HCT116 (cell line): ENCODE data around the gene VTI1A. TPM values are rescaled to one million over a fixed set of nuclear protein-coding genes. Genes with fewer than 3 reads are reported as not detected.

ENCODE experiments used
- ATAC-seq: fragments of 200-7000 bp; cut with Tn5 transposase; 2 replicates; pipeline ENCODE4 v1.9.1; 2020; ENCODE audit warnings: mild to moderate bottlenecking, moderate library complexity
- BruUV-seq: library from RNA; stranded (reverse); fragments of 400-500 nt; replicated peaks from 2 replicates; lab custom pipeline; 2021; lab: Mats Ljungman, UMichigan
- CTCF ChIA-PET: fragments of 300-600 bp; sonication (Branson Sonifier 250); formaldehyde crosslinking; loops from one replicate; lab custom pipeline; 2021; ENCODE audit warnings: antibody characterized with exemption; lab: Charles Lee
- POLR2A ChIA-PET: fragments of 300-600, 350-600 bp; sonication (Branson Sonifier 250); formaldehyde crosslinking; loops from one replicate; lab custom pipeline; 2021; ENCODE audit warnings: antibody characterized with exemption; lab: Charles Lee
- RAD21 ChIA-PET, 2 experiments: fragments of 300-600 bp; sonication (Branson Sonifier 250); formaldehyde crosslinking; loops; one replicate each; lab custom pipeline; 2023; ENCODE audit warnings: low total read pairs in 2 of 2; ENCODE audit not compliant: uncharacterized antibody in 2 of 2, unreplicated experiment in 2 of 2, low non-redundant PET in 1 of 2; lab: Charles Lee
- DNase-seq: peaks from one replicate; pipeline ENCODE4 v3.0.0-alpha.2; 2010; ENCODE audit warnings: low read depth, low spot score
- H2AFZ ChIP-seq: fragments of 200-600 bp; shearing (Covaris generic), sonication (generic); 2 replicates; pipeline ENCODE4 v1.6.1; 2017; ENCODE audit warnings: low read depth, mixed run types, mixed read lengths, antibody characterized with exemption, low read length; ENCODE audit not compliant: poor library complexity, severe bottlenecking
- H3K27ac ChIP-seq: 2 replicates; pipeline ENCODE4 v1.5.1; 2012; ENCODE audit warnings: low read depth, low read length
- H3K27me3 ChIP-seq: fragments of 200-600 bp; sonication (generic); 2 replicates; pipeline ENCODE4 v1.6.1; 2016; ENCODE audit warnings: mixed run types, low read length, mixed read lengths; ENCODE audit not compliant: insufficient read depth
- H3K36me3 ChIP-seq, 2 experiments: fragments of 200-500 bp in 1 of 2; fragments of 200-600 bp in 1 of 2; sonication (Bioruptor generic) in 1 of 2; sonication (generic) in 1 of 2; 2 replicates each; pipeline versions ENCODE4 v1.5.1 to v1.6.1; 2014 to 2016; ENCODE audit warnings: low read length in 2 of 2, inconsistent platforms in 1 of 2, mixed read lengths in 1 of 2, mixed run types in 1 of 2; ENCODE audit not compliant: insufficient read depth in 2 of 2, control insufficient read depth in 1 of 2
- H3K4me1 ChIP-seq, 2 experiments: fragments of 200-600 bp in 1 of 2; sonication (generic) in 1 of 2; 2 replicates each; pipeline versions ENCODE4 v1.5.1 to v1.6.1; 2012 to 2017; ENCODE audit warnings: low read length in 2 of 2, inconsistent platforms in 1 of 2, mild to moderate bottlenecking in 1 of 2, mixed read lengths in 1 of 2, mixed run types in 1 of 2, moderate library complexity in 1 of 2; ENCODE audit not compliant: insufficient read depth in 2 of 2, control insufficient read depth in 1 of 2
- H3K4me2 ChIP-seq: fragments of 200-600 bp; sonication (generic); 2 replicates; pipeline ENCODE4 v1.6.1; 2017; ENCODE audit warnings: mixed run types, low read length, mixed read lengths
- H3K4me3 ChIP-seq, 2 experiments: fragments of 200-600 bp in 1 of 2; sonication (generic) in 1 of 2; replicated peaks in 1 of 2; 2 replicates each; pipeline ENCODE4 v1.5.1; 2011 to 2016; ENCODE audit warnings: low read length in 2 of 2, control low read depth in 1 of 2, low read depth in 1 of 2, mild to moderate bottlenecking in 1 of 2, mixed read lengths in 1 of 2, mixed run types in 1 of 2
- H3K79me2 ChIP-seq: fragments of 200-600 bp; sonication (generic); 2 replicates; pipeline ENCODE4 v1.6.1; 2017; ENCODE audit warnings: mild to moderate bottlenecking, mixed run types, low read length, moderate library complexity, mixed read lengths; ENCODE audit not compliant: insufficient read depth
- H3K9ac ChIP-seq: fragments of 200-600 bp; sonication (generic); 2 replicates; pipeline ENCODE4 v1.6.1; 2016; ENCODE audit warnings: low read length, mixed read lengths
- H3K9me2 ChIP-seq: fragments of 200-600 bp; sonication (generic), shearing (Covaris generic); 2 replicates; pipeline ENCODE4 v1.6.1; 2017; ENCODE audit warnings: mixed run types, mild to moderate bottlenecking, moderate library complexity; ENCODE audit not compliant: insufficient read depth
- H3K9me3 ChIP-seq, 2 experiments: fragments of 200-500 bp in 1 of 2; fragments of 200-600 bp in 1 of 2; sonication (Bioruptor generic) in 1 of 2; sonication (generic) in 1 of 2; 2 replicates each; pipeline ENCODE4 v1.6.1; 2014 to 2017; ENCODE audit warnings: low read length in 2 of 2, mixed read lengths in 2 of 2, inconsistent platforms in 1 of 2, low read depth in 1 of 2, mild to moderate bottlenecking in 1 of 2, mixed run types in 1 of 2, moderate library complexity in 1 of 2; ENCODE audit not compliant: control insufficient read depth in 1 of 2, insufficient read depth in 1 of 2
- H4K20me1 ChIP-seq: fragments of 200-600 bp; sonication (generic), shearing (Covaris generic); 2 replicates; pipeline ENCODE4 v1.6.1; 2017; ENCODE audit warnings: mixed run types, mild to moderate bottlenecking, moderate library complexity; ENCODE audit not compliant: insufficient read depth
- ATF3 ChIP-seq: IDR thresholded peaks from 2 replicates; pipeline ENCODE4 v1.6.1; 2012
- CEBPB ChIP-seq: IDR thresholded peaks from 2 replicates; pipeline ENCODE4 v1.6.1; 2012; ENCODE audit warnings: low read depth
- CTCF ChIP-seq, 3 experiments: fragments of 200-600 bp in 1 of 3; sonication (generic) in 1 of 3; IDR thresholded peaks in 2 of 3; conservative IDR thresholded peaks in 1 of 3; 2 replicates each; pipeline ENCODE4 v1.5.1; 2012 to 2017; ENCODE audit warnings: low read depth in 2 of 3, low read length in 2 of 3, antibody characterized with exemption in 1 of 3, borderline replicate concordance in 1 of 3, control low read depth in 1 of 3, mild to moderate bottlenecking in 1 of 3, mixed read lengths in 1 of 3, mixed run types in 1 of 3, moderate library complexity in 1 of 3; ENCODE audit not compliant: insufficient read depth in 1 of 3
- EGR1 ChIP-seq: IDR thresholded peaks from 2 replicates; pipeline ENCODE4 v1.6.1; 2012; ENCODE audit warnings: low read depth
- ELF1 ChIP-seq: IDR thresholded peaks from 2 replicates; pipeline ENCODE4 v1.6.1; 2012; ENCODE audit warnings: low read depth, borderline replicate concordance
- EZH2phosphoT487 ChIP-seq: fragments of 200-600 bp; IDR thresholded peaks from 2 replicates; pipeline ENCODE4 v1.6.1; 2018; ENCODE audit warnings: antibody characterized with exemption, borderline replicate concordance
- JUND ChIP-seq: IDR thresholded peaks from 2 replicates; pipeline ENCODE4 v1.6.1; 2012
- POLR2A ChIP-seq: IDR thresholded peaks from 2 replicates; pipeline ENCODE4 v1.7.0; 2011; ENCODE audit warnings: borderline replicate concordance; ENCODE audit not compliant: insufficient read depth, insufficient read length; ENCODE audit errors: extremely low read depth
- RAD21 ChIP-seq: IDR thresholded peaks from 2 replicates; pipeline ENCODE4 v1.6.1; 2012; ENCODE audit warnings: low read depth, mild to moderate bottlenecking
- SIN3A ChIP-seq: IDR thresholded peaks from 2 replicates; pipeline ENCODE4 v1.6.1; 2012; ENCODE audit warnings: low read depth
- SP1 ChIP-seq: IDR thresholded peaks from 2 replicates; pipeline ENCODE4 v1.6.1; 2012; ENCODE audit warnings: low read depth
- ZNF274 ChIP-seq: fragments of 200-500 bp; sonication (Bioruptor generic); IDR thresholded peaks from 2 replicates; pipeline ENCODE4 v1.6.1; 2014; ENCODE audit warnings: mild to moderate bottlenecking, low read depth, low read length, inconsistent platforms
- intact Hi-C: fragments of 100-400 bp; cut with micrococcal nuclease; formaldehyde crosslinking; loops from 2 replicates; pipeline ENCODE4 v1.10.0; 2022
- total RNA-seq: library from RNA; stranded (reverse); gene quantifications from one replicate; pipeline ENCODE4 v1.2.1, GENCODE V29; 2021; ENCODE audit not compliant: unreplicated experiment

The VTI1A gene
- total RNA-seq, 1 experiment from 2014 or later, result 80.7 TPM

- CTCF ChIA-PET, result interaction anchor here (0.6 to 4.2 kb wide), 53 partner anchors 9 to 1128 kb away, joined by 3 to 90 read pairs (median 5); partner anchors contain the start of genes ACSL5, GPAM, VTI1A and ZDHHC6
- intact Hi-C loops, result loop anchor here (1.0 to 10.0 kb wide), 6 partner anchors 114 to 680 kb away; partner anchors contain the start of gene GPAM
- H3K27me3 ChIP-seq, result no peaks in the 10 kb centered on the region
- H3K9me2 ChIP-seq, result no peaks in the 10 kb centered on the region
- H3K9ac ChIP-seq, result no peak overlapping the region
- no peak overlapping the region for H3K4me3 ChIP-seq
- RAD21 ChIA-PET, result interaction anchor here (0.8 to 1.6 kb wide), 12 partner anchors 10 to 298 kb away, joined by 3 to 8 read pairs (median 4); no protein-coding TSS in a partner anchor
- H3K79me2 ChIP-seq, result peaks cover 14% of the 10 kb centered on the region
- TF ChIP-seq EGR1, result no peak
- TF ChIP-seq POLR2A, result no peak
- no peak for TF ChIP-seq ATF3
- TF ChIP-seq SIN3A, result no peak
- TF ChIP-seq CEBPB, result 0 out of 2 replicates have a peak, but pooled peaks have one; percentile 25
- no peak for TF ChIP-seq ELF1
- 0 out of 2 replicates have a peak, but pooled peaks have one; percentile 8 for TF ChIP-seq SP1
- TF ChIP-seq CTCF (IDR thresholded peaks at IDR 0.05 in 2 of 3, conservative IDR thresholded peaks at IDR 0.05 in 1 of 3; ENCODE audit: borderline replicate concordance in 1 of 3, insufficient read depth in 1 of 3, low read depth in 2 of 3, low read length in 2 of 3), result peak; percentile 13 to 93 (median 82); a peak in 5 of 6 replicates
- TF ChIP-seq ZNF274, result no peak
- no peak for TF ChIP-seq EZH2phosphoT487
- peak; percentile 98 for TF ChIP-seq RAD21
- no peak for TF ChIP-seq JUND
- ATAC-seq, result peak; percentile 65
- no peaks in the 10 kb centered on the region for H4K20me1 ChIP-seq
- peak; percentile 55 for DNase-seq
- peaks cover 67 to 75% of the 10 kb centered on the region in 2 experiments for H3K36me3 ChIP-seq
- POLR2A ChIA-PET, result interaction anchor here (0.7 to 2.0 kb wide), 8 partner anchors 9 to 1688 kb away, joined by 3 to 6 read pairs (median 3); partner anchors contain the start of gene ACSL5
- H3K9me3 ChIP-seq, result no peaks in the 10 kb centered on the region
- H3K4me2 ChIP-seq, result no peak overlapping the region
- no TSS peak for BruUV-seq
- H3K4me1 ChIP-seq, result peaks cover 4 to 18% of the 10 kb centered on the region in 2 experiments; a peak in 3 of 4 replicates
- no peak overlapping the region for H2AFZ ChIP-seq
- no peak overlapping the region for H3K27ac ChIP-seq
Observed at GRCh38 chr10:112434988-112435619, 11.9 kb upstream of the VTI1A start.
